Mammary epithelial cell (primary cell): ENCODE data around the gene GMPR2.

Experiments used
- CTCF ChIP-seq, 2 donors: IDR thresholded peaks in 1 of 2; conservative IDR thresholded peaks in 1 of 2; 2 replicates each; pipeline ENCODE4 v1.5.1; 2011 to 2012; ENCODE audit warnings: inconsistent platforms in 2 of 2, low read length in 2 of 2, mild to moderate bottlenecking in 2 of 2, control low read depth in 1 of 2, low read depth in 1 of 2; ENCODE audit not compliant: insufficient read depth in 1 of 2; ENCODE audit errors: extremely low read depth in 1 of 2
- EZH2 ChIP-seq: IDR thresholded peaks from 2 replicates; pipeline ENCODE4 v1.6.1; 2012; ENCODE audit warnings: low read length, inconsistent platforms, borderline replicate concordance

GRCh38 chr14:24184104-24184970 is 48.4 kb upstream of the GMPR2 start:
- TF ChIP-seq CTCF (conservative IDR thresholded peaks at IDR 0.05 in 1 of 2, IDR thresholded peaks at IDR 0.05 in 1 of 2; ENCODE audit: extremely low read depth in 1 of 2, insufficient read depth in 1 of 2, low read depth in 1 of 2, low read length in 2 of 2), result no peak
- TF ChIP-seq EZH2, result no peak
